Left colon (tissue), 2 donors: Measurements from ENCODE around the gene RIMS1. TPM values are rescaled to one million over a fixed set of nuclear protein-coding genes. Genes with fewer than 3 reads are reported as not detected.

Experiments used
- ATAC-seq: fragments of 200-7000 bp; cut with Tn5 transposase; one replicate; pipeline ENCODE4 v1.9.1; 2020; ENCODE audit warnings: mild to moderate bottlenecking, moderate library complexity
- DNase-seq, 2 donors: peaks; one replicate each; pipeline ENCODE4 v3.0.0-alpha.2; 2020
- intact Hi-C, 2 donors: fragments of 100-400 bp; cut with DNase I in 1 of 2; cut with micrococcal nuclease in 1 of 2; formaldehyde crosslinking; loops; one replicate each; pipeline versions ENCODE4 v1.11.2 to v1.14.0; 2022; cut with DNase I, micrococcal nuclease
- total RNA-seq, 2 donors: library from RNA; stranded (reverse); fragmentation: NEBNext Ultra II Directional; extraction: Animal tissue kit (Norgen Biotek cat#: 25700); gene quantifications; one replicate each; pipeline ENCODE4 v1.2.1, GENCODE V29; 2021
- donor health status: DM: no; HTN: no; CAD: no.
- donor health status: DM: yes; HTN: yes; CAD: no.

Gene RIMS1
- total RNA-seq, 2 donors from 2014 or later: 0.28 to 0.43 TPM

- no peak for ATAC-seq
- DNase-seq: no peak
- intact Hi-C loops: no loop called here
These were observed 327.3 kb downstream of the RIMS1 start for GRCh38 chr6:72213654-72214053.

GRCh38 chr6:72216222-72217068 is 330.1 kb downstream of the RIMS1 start:
- intact Hi-C loops: no loop called here
- ATAC-seq (no peak), DNase-seq (no peak)

GRCh38 chr6:72217626-72218025 is 331.3 kb downstream of the RIMS1 start:
- intact Hi-C loops: no loop called here
- ATAC-seq: no peak

GRCh38 chr6:72218125-72218524 is 331.8 kb downstream of the RIMS1 start:
- intact Hi-C loops: no loop called here
- no peak for DNase-seq
- ATAC-seq: peak; percentile 28

More at GRCh38 chr6:72217626-72218025, 331.3 kb downstream of the RIMS1 start:
- DNase-seq: no peak

- ATAC-seq: no peak
- intact Hi-C loops: no loop called here
- no peak for DNase-seq
These were observed 333.2 kb downstream of the RIMS1 start for GRCh38 chr6:72219536-72219935.

GRCh38 chr6:72238021-72238420 is 351.7 kb downstream of the RIMS1 start:
- ATAC-seq (no peak), DNase-seq (no peak)
- intact Hi-C loops: no loop called here

GRCh38 chr6:72238900-72239299 is 352.6 kb downstream of the RIMS1 start:
- intact Hi-C loops: no loop called here
- no peak for DNase-seq
- ATAC-seq: no peak

- intact Hi-C loops: no loop called here
- DNase-seq (no peak), ATAC-seq (no peak)
These were observed 359.2 kb downstream of the RIMS1 start for GRCh38 chr6:72245565-72245964.

GRCh38 chr6:72246926-72247325 is 360.6 kb downstream of the RIMS1 start:
- ATAC-seq (no peak), DNase-seq (no peak)
- intact Hi-C loops: no loop called here

- intact Hi-C loops: no loop called here
- DNase-seq (no peak), ATAC-seq (no peak)
These were observed 362.3 kb downstream of the RIMS1 start for GRCh38 chr6:72248621-72249020.

GRCh38 chr6:72250664-72251063 is 364.3 kb downstream of the RIMS1 start:
- DNase-seq: no peak
- no peak for ATAC-seq
- intact Hi-C loops: no loop called here

GRCh38 chr6:72260489-72260888 is 374.1 kb downstream of the RIMS1 start:
- ATAC-seq (no peak), DNase-seq (no peak)
- intact Hi-C loops: no loop called here

GRCh38 chr6:72261554-72261953 is 375.2 kb downstream of the RIMS1 start:
- intact Hi-C loops: no loop called here

GRCh38 chr6:72262254-72262653 is 375.9 kb downstream of the RIMS1 start:
- ATAC-seq (no peak), DNase-seq (no peak)
- intact Hi-C loops: no loop called here

More at GRCh38 chr6:72261554-72261953, 375.2 kb downstream of the RIMS1 start:
- ATAC-seq (no peak), DNase-seq (no peak)

GRCh38 chr6:72267470-72267869 is 381.1 kb downstream of the RIMS1 start:
- no peak for ATAC-seq
- DNase-seq: no peak
- intact Hi-C loops: no loop called here

- ATAC-seq (no peak), DNase-seq (no peak)
- intact Hi-C loops: no loop called here
These were observed 385.2 kb downstream of the RIMS1 start for GRCh38 chr6:72271531-72271930.

GRCh38 chr6:72272958-72273357 is 386.6 kb downstream of the RIMS1 start:
- ATAC-seq: no peak
- intact Hi-C loops: no loop called here

GRCh38 chr6:72275888-72276287 is 389.5 kb downstream of the RIMS1 start:
- intact Hi-C loops: no loop called here
- no peak for ATAC-seq
- no peak for DNase-seq

More at GRCh38 chr6:72272958-72273357, 386.6 kb downstream of the RIMS1 start:
- no peak for DNase-seq

- intact Hi-C loops: no loop called here
- ATAC-seq: no peak
- DNase-seq: no peak
These were observed 395.9 kb downstream of the RIMS1 start for GRCh38 chr6:72282201-72282600.

- intact Hi-C loops: no loop called here
- no peak for ATAC-seq
- DNase-seq: no peak
These were observed 397.2 kb downstream of the RIMS1 start for GRCh38 chr6:72283571-72283970.

- intact Hi-C loops: no loop called here
- ATAC-seq (no peak), DNase-seq (no peak)
These were observed 400.6 kb downstream of the RIMS1 start for GRCh38 chr6:72286911-72287311.
